Endothelial cell (in vitro differentiated cells): Measurements from ENCODE around the gene JAGN1. TPM values are rescaled to one million over a fixed set of nuclear protein-coding genes. Genes with fewer than 3 reads are reported as not detected.
"Not testable (repeated sequence)": the region's sequence is repeated elsewhere in the genome, so short reads cannot be mapped to it uniquely, and the experiment has no call there.

Experiments
- DNase-seq: peaks from one replicate; pipeline ENCODE4 v3.0.0; 2021; ENCODE audit warnings: low spot score
- H3K27ac Mint-ChIP-seq: one replicate; pipeline ENCODE4 v1.8.0; 2021; ENCODE audit warnings: mixed read lengths, inconsistent platforms; ENCODE audit not compliant: unreplicated experiment
- H3K27me3 Mint-ChIP-seq: one replicate; pipeline ENCODE4 v1.8.0; 2021; ENCODE audit warnings: mild to moderate bottlenecking, moderate library complexity, mixed read lengths, inconsistent platforms; ENCODE audit not compliant: unreplicated experiment
- H3K36me3 Mint-ChIP-seq: one replicate; pipeline ENCODE4 v1.8.0; 2021; ENCODE audit warnings: mild to moderate bottlenecking, low read depth, mixed read lengths, inconsistent platforms; ENCODE audit not compliant: unreplicated experiment
- H3K4me1 Mint-ChIP-seq: one replicate; pipeline ENCODE4 v1.8.0; 2021; ENCODE audit warnings: mild to moderate bottlenecking, mixed read lengths, inconsistent platforms; ENCODE audit not compliant: unreplicated experiment
- H3K4me3 Mint-ChIP-seq: one replicate; pipeline ENCODE4 v1.8.0; 2021; ENCODE audit warnings: mild to moderate bottlenecking, mixed read lengths, inconsistent platforms; ENCODE audit not compliant: unreplicated experiment
- H3K9me3 Mint-ChIP-seq: one replicate; pipeline ENCODE4 v1.8.0; 2021; ENCODE audit warnings: mixed read lengths, inconsistent platforms; ENCODE audit not compliant: unreplicated experiment
- CTCF ChIP-seq: fragments of 200-600 bp; sonication (generic); IDR thresholded peaks from one replicate; pipeline ENCODE4 v1.5.0; 2021; ENCODE audit warnings: antibody characterized with exemption; ENCODE audit not compliant: unreplicated experiment
- total RNA-seq: library from RNA; stranded (reverse); fragmentation: NEBNext Ultra II Directional; extraction: Animal tissue kit (Norgen Biotek cat#: 25700); gene quantifications from one replicate; pipeline ENCODE4 v1.2.1, GENCODE V29; 2021; ENCODE audit not compliant: unreplicated experiment

The JAGN1 gene
- total RNA-seq, 1 donor from 2014 or later = 26.6 TPM

DNA sequence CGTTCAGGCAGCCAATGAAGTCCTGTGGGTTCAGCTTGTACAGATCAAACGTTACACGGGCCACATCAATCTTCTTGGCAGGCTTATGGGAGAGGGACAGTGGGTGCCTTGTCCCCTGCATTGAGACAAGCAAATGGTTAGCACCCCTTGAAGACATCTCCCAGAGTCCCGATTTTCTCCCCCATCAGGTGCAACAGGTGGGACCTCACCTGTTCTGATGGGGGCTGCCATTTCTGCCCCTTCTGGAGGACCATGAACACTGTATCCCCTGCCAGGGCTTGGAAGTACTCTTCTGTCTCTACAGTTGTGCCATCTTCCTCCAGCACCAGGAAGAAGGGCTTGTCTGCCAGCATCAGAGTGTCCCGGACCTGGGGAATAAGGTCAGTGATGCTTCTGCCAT, 20.5 kb upstream of the JAGN1 start:
- Mint-ChIP-seq H3K9me3 (no peaks in the 10 kb centered on the region), H3K4me3 (no peak overlapping the region), H3K27ac (no peak overlapping the region), H3K4me1 (no peaks in the 10 kb centered on the region), H3K36me3 (no peaks in the 10 kb centered on the region), H3K27me3 (peaks cover 4% of the 10 kb centered on the region)
- no peak for TF ChIP-seq CTCF
- no peak for DNase-seq

DNA sequence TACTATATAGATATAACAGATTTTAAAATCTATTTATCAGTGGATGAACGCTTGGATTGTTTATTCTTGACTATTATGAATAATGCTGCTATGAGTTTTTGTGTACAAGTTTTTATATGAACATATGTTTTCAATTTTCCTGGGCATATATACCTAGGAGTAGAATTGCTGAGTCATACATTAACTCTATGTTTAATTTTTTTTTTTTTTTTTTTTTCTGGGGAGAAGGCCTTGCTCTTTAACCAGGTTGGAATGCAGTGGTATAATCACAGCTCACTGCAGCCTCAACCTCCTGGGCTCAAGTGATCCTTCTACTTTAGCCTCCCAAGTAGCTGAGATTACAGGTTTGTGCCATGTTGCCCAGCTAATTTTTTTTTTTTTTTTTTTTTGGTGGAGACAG, 19.4 kb upstream of the JAGN1 start:
- Mint-ChIP-seq H3K27me3 (peaks cover 4% of the 10 kb centered on the region), H3K9me3 (no peaks in the 10 kb centered on the region), H3K4me1 (no peaks in the 10 kb centered on the region), H3K4me3 (no peak overlapping the region), H3K36me3 (no peaks in the 10 kb centered on the region), H3K27ac (no peak overlapping the region)
- no peak for TF ChIP-seq CTCF
- no peak for DNase-seq

GRCh38 chr3:9872067-9872466, 18.3 kb upstream of the JAGN1 start:
- not testable (repeated sequence) for H3K36me3 Mint-ChIP-seq, H3K27me3 Mint-ChIP-seq, DNase-seq, H3K4me1 Mint-ChIP-seq, H3K27ac Mint-ChIP-seq, H3K9me3 Mint-ChIP-seq, H3K4me3 Mint-ChIP-seq

DNA sequence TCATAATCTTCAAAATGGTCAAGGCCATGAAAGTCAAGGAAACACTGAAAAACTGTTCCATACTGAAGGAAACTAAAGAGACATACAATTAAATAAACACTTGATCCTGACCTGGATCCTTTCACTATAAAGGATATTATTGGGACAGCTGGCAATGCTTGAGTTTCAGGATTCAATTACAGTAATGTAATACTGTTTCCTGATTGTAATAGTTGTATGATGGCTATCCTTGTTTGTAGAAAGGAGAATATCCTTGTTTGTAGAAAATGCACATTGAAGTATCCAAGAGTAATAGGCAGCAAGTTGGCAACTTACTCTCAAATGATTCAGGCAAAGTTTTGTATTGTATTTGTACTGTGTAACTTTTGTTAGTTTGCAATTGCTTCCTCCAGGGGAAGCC, 15.0 kb upstream of the JAGN1 start:
- DNase-seq = no peak
- Mint-ChIP-seq H3K9me3 (no peaks in the 10 kb centered on the region), H3K36me3 (no peaks in the 10 kb centered on the region), H3K27ac (no peak overlapping the region), H3K4me1 (no peaks in the 10 kb centered on the region), H3K27me3 (peaks cover 2% of the 10 kb centered on the region), H3K4me3 (no peak overlapping the region)
- TF ChIP-seq CTCF = no peak

DNA sequence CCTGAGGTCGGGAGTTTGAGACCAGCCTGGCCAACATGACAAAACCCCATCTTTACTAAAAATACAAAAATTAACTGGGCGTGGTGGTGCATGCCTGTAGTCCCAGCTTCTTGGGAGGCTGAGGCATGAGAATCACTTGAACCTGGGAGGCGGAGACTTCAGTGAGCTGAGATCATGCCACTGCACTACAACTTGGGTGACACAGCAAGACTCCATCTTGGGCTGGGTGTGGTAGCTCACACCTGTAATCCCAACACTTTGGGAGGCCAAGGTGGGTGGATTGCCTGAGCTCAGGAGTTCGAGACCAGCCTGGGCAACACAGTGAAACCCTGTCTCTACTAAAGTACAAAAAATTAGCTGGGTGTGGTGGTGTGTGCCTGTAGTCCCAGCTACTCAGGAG, 14.2 kb upstream of the JAGN1 start:
- not testable (repeated sequence) for H3K9me3 Mint-ChIP-seq, H3K27ac Mint-ChIP-seq, DNase-seq, H3K27me3 Mint-ChIP-seq, H3K36me3 Mint-ChIP-seq, H3K4me1 Mint-ChIP-seq, H3K4me3 Mint-ChIP-seq

DNA sequence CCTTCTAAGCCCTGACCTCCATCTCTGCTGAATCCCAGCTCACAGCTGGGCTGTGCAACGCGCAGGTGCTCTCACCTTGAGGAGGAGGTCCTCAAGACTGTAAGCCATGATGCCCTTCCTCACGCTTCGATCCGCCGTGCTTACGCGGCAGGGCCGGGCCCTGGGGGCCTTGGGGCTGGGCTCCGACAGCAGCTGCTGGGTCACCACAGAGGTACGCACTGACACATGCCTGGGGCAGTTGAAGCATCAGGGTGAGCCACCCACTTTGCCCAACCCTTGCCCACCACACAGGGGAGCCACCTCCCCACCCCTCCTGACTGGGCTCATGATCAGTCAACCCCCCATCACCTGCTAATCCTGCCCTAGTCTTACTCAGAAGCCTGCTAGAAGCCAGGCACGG, 13.4 kb upstream of the JAGN1 start:
- Mint-ChIP-seq H3K4me1 (no peaks in the 10 kb centered on the region), H3K9me3 (no peaks in the 10 kb centered on the region), H3K27me3 (peaks cover 2% of the 10 kb centered on the region), H3K36me3 (no peaks in the 10 kb centered on the region), H3K27ac (no peak overlapping the region), H3K4me3 (no peak overlapping the region)
- TF ChIP-seq CTCF = no peak
- no peak for DNase-seq
